Tibial nerve (tissue), 4 donors: ENCODE results near the gene RTBDN. TPM values are rescaled to one million over a fixed set of nuclear protein-coding genes. Genes with fewer than 3 reads are reported as not detected.

Source experiments
- DNase-seq, 2 donors: peaks; one replicate each; pipeline ENCODE4 v3.0.0-alpha.2; 2019; ENCODE audit warnings: low spot score in 2 of 2
- H3K27ac ChIP-seq, 4 donors: fragments of 200-600 bp; sonication (generic) in 3 of 4; one replicate each; pipeline ENCODE4 v1.5.1; 2017 to 2019; ENCODE audit warnings: mild to moderate bottlenecking in 1 of 4
- H3K27me3 ChIP-seq, 2 donors: fragments of 200-600 bp; sonication (generic) in 1 of 2; one replicate each; pipeline versions ENCODE4 v1.5.1 to v1.6.0; 2017 to 2019
- H3K36me3 ChIP-seq, 3 donors: fragments of 200-600 bp; sonication (generic); one replicate each; pipeline ENCODE4 v1.5.1; 2018 to 2019
- H3K4me1 ChIP-seq, 4 donors: fragments of 200-600 bp; sonication (generic) in 3 of 4; one replicate each; pipeline ENCODE4 v1.5.1; 2017 to 2019
- H3K4me3 ChIP-seq, 4 donors: fragments of 200-600 bp; sonication (generic) in 3 of 4; one replicate each; pipeline ENCODE4 v1.5.1; 2017 to 2019; ENCODE audit warnings: mild to moderate bottlenecking in 1 of 4, moderate library complexity in 1 of 4
- H3K9me3 ChIP-seq, 4 donors: fragments of 200-600 bp; sonication (generic) in 3 of 4; one replicate each; pipeline ENCODE4 v1.5.1; 2017 to 2019
- EP300 ChIP-seq, 2 donors: sonication (generic); formaldehyde crosslinking; IDR thresholded peaks; one replicate each; pipeline ENCODE4 v1.6.1; 2017; ENCODE audit warnings: antibody characterized with exemption in 2 of 2, mild to moderate bottlenecking in 1 of 2
- POLR2A ChIP-seq, 2 donors: fragments of 450-650 bp; IDR thresholded peaks; one replicate each; pipeline ENCODE4 v1.6.1; 2017; ENCODE audit warnings: antibody characterized with exemption in 2 of 2, mild to moderate bottlenecking in 2 of 2, moderate library complexity in 2 of 2
- WGBS, 2 donors: methylation state at CpG; one replicate each; pipeline ENCODE4 v1.1.5; 2018; 5-methylcytosine and 5-hydroxymethylcytosine counted together
- total RNA-seq, 4 donors: library from RNA; depleted of rRNA; stranded (reverse); fragments of >200 nt; gene quantifications; one replicate each; pipeline ENCODE4 v1.1.0, GENCODE V29; 2016
- TF ChIP-seq, protein P1 (sequence below), 5 experiments: fragments of 200-600 bp in 3 of 5; fragments of 450-650 bp in 2 of 5; sonication (generic) in 3 of 5; IDR thresholded peaks; one replicate each; pipeline ENCODE4 v1.5.1; 2016 to 2019; ENCODE audit warnings: antibody characterized with exemption in 5 of 5, mild to moderate bottlenecking in 3 of 5, moderate library complexity in 2 of 5

The RTBDN gene
- total RNA-seq, 4 donors from 2014 or later, result not detected

DNA sequence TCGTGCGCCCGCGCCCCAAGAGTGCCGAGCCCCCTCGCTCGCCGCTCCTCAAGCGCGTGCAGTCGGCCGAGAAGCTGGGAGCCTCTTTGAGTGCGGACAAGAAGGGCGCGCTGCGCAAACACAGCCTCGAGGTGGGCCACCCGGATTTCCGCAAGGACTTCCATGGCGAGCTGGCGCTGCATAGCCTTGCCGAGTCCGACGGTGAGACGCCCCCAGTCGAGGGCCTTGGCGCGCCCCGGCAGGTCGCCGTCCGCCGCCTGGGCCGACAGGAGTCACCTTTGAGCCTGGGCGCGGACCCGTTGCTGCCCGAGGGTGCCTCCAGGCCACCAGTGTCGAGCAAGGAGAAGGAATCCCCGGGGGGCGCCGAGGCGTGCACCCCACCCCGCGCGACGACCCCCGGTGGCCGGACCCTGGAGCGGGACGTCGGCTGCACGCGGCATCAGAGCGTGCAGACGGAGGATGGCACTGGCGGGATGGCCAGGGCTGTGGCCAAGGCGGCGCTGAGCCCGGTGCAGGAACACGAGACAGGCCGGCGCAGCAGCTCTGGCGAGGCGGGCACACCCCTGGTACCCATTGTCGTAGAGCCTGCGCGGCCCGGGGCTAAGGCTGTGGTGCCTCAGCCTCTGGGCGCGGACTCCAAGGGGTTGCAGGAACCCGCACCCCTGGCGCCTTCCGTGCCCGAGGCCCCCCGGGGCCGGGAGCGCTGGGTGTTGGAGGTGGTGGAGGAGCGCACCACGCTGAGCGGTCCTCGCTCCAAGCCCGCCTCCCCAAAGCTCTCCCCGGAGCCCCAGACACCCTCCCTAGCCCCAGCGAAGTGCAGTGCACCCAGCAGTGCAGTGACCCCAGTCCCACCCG, 39.7 kb upstream of the RTBDN start:
- H3K27ac ChIP-seq, result no peak overlapping the region
- 87 to 95% methylated on average over 60 to 84 of the region's 86 CpGs for WGBS, 2 donors
- peaks cover 0 to 62% (median 14%) of the 10 kb centered on the region in 3 donors for H3K36me3 ChIP-seq
- H3K4me1 ChIP-seq, result no peaks in the 10 kb centered on the region
- H3K27me3 ChIP-seq, result no peaks in the 10 kb centered on the region
- no peak for DNase-seq
- no peak overlapping the region for H3K4me3 ChIP-seq
- TF ChIP-seq, protein P1, sequence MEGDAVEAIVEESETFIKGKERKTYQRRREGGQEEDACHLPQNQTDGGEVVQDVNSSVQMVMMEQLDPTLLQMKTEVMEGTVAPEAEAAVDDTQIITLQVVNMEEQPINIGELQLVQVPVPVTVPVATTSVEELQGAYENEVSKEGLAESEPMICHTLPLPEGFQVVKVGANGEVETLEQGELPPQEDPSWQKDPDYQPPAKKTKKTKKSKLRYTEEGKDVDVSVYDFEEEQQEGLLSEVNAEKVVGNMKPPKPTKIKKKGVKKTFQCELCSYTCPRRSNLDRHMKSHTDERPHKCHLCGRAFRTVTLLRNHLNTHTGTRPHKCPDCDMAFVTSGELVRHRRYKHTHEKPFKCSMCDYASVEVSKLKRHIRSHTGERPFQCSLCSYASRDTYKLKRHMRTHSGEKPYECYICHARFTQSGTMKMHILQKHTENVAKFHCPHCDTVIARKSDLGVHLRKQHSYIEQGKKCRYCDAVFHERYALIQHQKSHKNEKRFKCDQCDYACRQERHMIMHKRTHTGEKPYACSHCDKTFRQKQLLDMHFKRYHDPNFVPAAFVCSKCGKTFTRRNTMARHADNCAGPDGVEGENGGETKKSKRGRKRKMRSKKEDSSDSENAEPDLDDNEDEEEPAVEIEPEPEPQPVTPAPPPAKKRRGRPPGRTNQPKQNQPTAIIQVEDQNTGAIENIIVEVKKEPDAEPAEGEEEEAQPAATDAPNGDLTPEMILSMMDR (IDR thresholded peaks at IDR 0.05), result no peak
- H3K9me3 ChIP-seq, result no peaks in the 10 kb centered on the region

DNA sequence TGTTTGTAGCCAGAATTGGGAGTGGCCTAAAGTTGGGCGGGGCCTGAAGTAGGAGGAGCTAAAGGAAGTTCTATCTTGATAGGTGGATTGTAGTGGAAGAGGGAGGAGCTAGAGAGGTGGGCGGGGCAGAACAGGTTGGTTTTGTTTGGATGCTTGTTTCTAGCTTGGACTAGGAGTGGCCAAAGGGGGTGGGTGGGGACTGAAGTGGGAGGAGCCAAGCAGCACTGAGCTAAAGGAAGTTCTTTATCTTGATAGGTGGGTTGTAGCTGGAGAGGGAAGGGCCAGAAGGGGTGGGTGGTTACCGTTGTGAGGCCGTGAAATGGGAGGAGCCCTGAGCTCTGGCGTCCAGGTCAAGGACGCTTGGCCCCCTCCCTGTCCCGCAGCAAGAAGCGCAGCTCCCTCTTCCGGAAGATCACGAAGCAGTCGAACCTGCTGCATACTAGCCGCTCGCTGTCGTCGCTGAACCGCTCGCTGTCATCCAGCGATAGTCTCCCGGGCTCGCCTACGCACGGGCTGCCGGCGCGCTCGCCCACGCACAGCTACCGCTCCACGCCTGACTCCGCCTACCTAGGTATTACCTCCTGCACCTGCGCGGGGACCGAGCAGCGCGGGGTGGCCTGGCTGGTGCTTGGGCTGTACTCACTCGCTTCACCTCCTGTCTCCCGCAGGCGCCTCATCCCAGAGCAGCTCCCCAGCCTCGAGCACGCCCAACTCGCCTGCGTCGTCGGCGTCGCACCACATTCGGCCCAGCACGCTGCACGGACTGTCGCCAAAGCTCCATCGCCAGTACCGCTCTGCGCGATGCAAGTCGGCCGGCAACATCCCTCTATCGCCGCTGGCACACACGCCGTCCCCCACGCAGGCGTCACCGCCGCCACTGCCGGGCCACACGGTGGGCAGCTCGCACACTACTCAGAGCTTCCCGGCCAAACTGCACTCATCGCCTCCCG, 38.8 kb upstream of the RTBDN start:
- no peak overlapping the region for H3K4me3 ChIP-seq
- H3K27me3 ChIP-seq, result peaks cover 0 to 6% of the 10 kb centered on the region in 2 donors
- H3K4me1 ChIP-seq, result no peaks in the 10 kb centered on the region
- no peak overlapping the region for H3K27ac ChIP-seq
- no peak for TF ChIP-seq EP300 (IDR thresholded peaks at IDR 0.05)
- TF ChIP-seq POLR2A (IDR thresholded peaks at IDR 0.05), result no peak
- TF ChIP-seq, protein P1 (IDR thresholded peaks at IDR 0.05), result no peak
- no peaks in the 10 kb centered on the region for H3K9me3 ChIP-seq
- peaks cover 0 to 53% (median 12%) of the 10 kb centered on the region in 3 donors for H3K36me3 ChIP-seq
- 61 to 66% methylated on average over 64 to 70 of the region's 70 CpGs for WGBS, 2 donors
- no peak for DNase-seq

DNA sequence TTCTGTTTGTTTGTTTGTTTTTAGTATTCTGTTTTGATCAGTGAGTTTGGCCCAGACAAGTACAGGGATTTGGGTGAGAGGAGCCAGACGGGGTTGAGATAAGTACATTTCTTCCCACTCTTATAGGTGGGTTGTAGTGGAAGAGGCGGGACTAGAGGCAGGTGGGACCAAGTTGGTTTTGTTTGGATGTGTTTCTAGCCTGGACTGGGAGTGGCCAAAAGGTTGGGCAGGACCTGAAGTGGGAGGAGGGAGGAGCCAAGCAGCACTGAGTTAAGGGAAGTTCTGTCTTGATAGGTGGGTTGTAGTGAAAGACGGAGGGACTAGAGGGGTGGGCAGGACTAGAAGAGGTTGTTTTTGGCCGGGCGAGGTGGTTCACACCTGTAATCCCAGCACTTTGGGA, 37.9 kb upstream of the RTBDN start:
- no peaks in the 10 kb centered on the region for H3K9me3 ChIP-seq
- H3K27me3 ChIP-seq, result peaks cover 0 to 14% of the 10 kb centered on the region in 2 donors
- TF ChIP-seq EP300 (IDR thresholded peaks at IDR 0.05) (no peak), POLR2A (IDR thresholded peaks at IDR 0.05) (no peak)
- TF ChIP-seq, protein P1 (IDR thresholded peaks at IDR 0.05), result no peak
- peaks cover 0 to 8% (median 2%) of the 10 kb centered on the region in 4 donors for H3K4me1 ChIP-seq
- H3K4me3 ChIP-seq, result no peak overlapping the region
- H3K27ac ChIP-seq, result no peak overlapping the region
- 84 to 85% methylated on average over 5 of the region's 5 CpGs for WGBS, 2 donors
- DNase-seq, result no peak
- peaks cover 0 to 43% (median 6%) of the 10 kb centered on the region in 3 donors for H3K36me3 ChIP-seq

DNA sequence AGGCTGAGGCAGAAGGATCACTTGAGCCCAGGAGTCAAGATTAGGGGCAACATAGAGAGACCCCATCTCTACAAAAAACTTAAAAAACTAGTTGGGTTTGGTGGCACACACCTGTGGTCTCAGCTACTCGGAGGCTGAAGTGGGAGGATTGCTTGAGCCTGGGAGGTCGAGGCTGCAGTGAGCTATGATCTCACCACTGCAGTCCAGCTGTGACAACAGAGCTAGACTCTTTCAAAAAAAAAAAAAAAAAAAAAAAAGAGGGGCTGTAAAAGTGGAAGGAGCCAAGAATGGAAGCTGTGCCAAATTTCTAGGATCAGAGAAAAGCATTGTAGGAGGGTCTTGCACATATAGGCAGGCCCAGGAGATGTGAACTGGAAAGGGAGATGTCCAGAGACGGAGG, 37.3 kb upstream of the RTBDN start:
- no peak for DNase-seq
- peaks cover 0 to 38% (median 6%) of the 10 kb centered on the region in 3 donors for H3K36me3 ChIP-seq
- peaks cover 0 to 11% (median 2%) of the 10 kb centered on the region in 4 donors for H3K4me1 ChIP-seq
- no peak overlapping the region for H3K27ac ChIP-seq
- H3K9me3 ChIP-seq, result no peaks in the 10 kb centered on the region
- no peak overlapping the region for H3K4me3 ChIP-seq
- TF ChIP-seq POLR2A (IDR thresholded peaks at IDR 0.05) (no peak), EP300 (IDR thresholded peaks at IDR 0.05) (no peak)
- TF ChIP-seq, protein P1 (IDR thresholded peaks at IDR 0.05), result no peak
- WGBS, 2 donors, result 49 to 62% methylated on average over 3 of the region's 3 CpGs
- peaks cover 0 to 17% of the 10 kb centered on the region in 2 donors for H3K27me3 ChIP-seq
